Measurements from ENCODE around the gene SMARCC1. TPM values are rescaled to one million over a fixed set of nuclear protein-coding genes. Genes with fewer than 3 reads are reported as not detected.

The SMARCC1 gene
- total and polyA plus RNA-seq, 2 donors from 2014 or later, result 11.6 to 80.4 TPM

GRCh38 chr3:47556351-47556750, 225.3 kb downstream of the SMARCC1 start:
- H3K4me3 ChIP-seq (ENCODE audit: low read length in 3 of 3), result no peak overlapping the region
- no peak for DNase-seq
- TF ChIP-seq, protein P1, sequence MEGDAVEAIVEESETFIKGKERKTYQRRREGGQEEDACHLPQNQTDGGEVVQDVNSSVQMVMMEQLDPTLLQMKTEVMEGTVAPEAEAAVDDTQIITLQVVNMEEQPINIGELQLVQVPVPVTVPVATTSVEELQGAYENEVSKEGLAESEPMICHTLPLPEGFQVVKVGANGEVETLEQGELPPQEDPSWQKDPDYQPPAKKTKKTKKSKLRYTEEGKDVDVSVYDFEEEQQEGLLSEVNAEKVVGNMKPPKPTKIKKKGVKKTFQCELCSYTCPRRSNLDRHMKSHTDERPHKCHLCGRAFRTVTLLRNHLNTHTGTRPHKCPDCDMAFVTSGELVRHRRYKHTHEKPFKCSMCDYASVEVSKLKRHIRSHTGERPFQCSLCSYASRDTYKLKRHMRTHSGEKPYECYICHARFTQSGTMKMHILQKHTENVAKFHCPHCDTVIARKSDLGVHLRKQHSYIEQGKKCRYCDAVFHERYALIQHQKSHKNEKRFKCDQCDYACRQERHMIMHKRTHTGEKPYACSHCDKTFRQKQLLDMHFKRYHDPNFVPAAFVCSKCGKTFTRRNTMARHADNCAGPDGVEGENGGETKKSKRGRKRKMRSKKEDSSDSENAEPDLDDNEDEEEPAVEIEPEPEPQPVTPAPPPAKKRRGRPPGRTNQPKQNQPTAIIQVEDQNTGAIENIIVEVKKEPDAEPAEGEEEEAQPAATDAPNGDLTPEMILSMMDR (IDR thresholded peaks at IDR 0.05; ENCODE audit: borderline replicate concordance, extremely low read depth, insufficient read depth), result no peak
- no peak overlapping the region for H3K27ac ChIP-seq (ENCODE audit: low read depth in 2 of 2, low read length in 2 of 2)
- intact Hi-C loops (cut with DNase I), result no loop called here
- no peaks in the 10 kb centered on the region for H3K4me1 ChIP-seq (ENCODE audit: control insufficient read depth in 2 of 3, insufficient read depth in 2 of 3, low read depth in 1 of 3, low read length in 3 of 3)
- FAIRE-seq, result no peak
- H3K9me3 ChIP-seq (ENCODE audit: control insufficient read depth in 2 of 3, insufficient read depth in 1 of 3, low read length in 3 of 3), result peaks cover 0 to 6% (median 0%) of the 10 kb centered on the region in 3 donors
- no peak overlapping the region for H3K9ac ChIP-seq (ENCODE audit: low read length in 3 of 3)
- no peaks in the 10 kb centered on the region for H3K27me3 ChIP-seq (ENCODE audit: control insufficient read depth, insufficient read depth, low read length)
- H3K36me3 ChIP-seq (ENCODE audit: control insufficient read depth in 2 of 3, insufficient read depth in 3 of 3, low read length in 3 of 3), result no peaks in the 10 kb centered on the region

- Histone ChIP-seq H3K27me3 (ENCODE audit: control insufficient read depth, insufficient read depth, low read length) (no peaks in the 10 kb centered on the region), H3K4me3 (ENCODE audit: low read length in 3 of 3) (no peak overlapping the region), H3K9ac (ENCODE audit: low read length in 3 of 3) (no peak overlapping the region), H3K9me3 (ENCODE audit: control insufficient read depth in 2 of 3, insufficient read depth in 1 of 3, low read length in 3 of 3) (peaks cover 0 to 6% (median 0%) of the 10 kb centered on the region in 3 donors), H3K4me1 (ENCODE audit: control insufficient read depth in 2 of 3, insufficient read depth in 2 of 3, low read depth in 1 of 3, low read length in 3 of 3) (no peaks in the 10 kb centered on the region), H3K27ac (ENCODE audit: low read depth in 2 of 2, low read length in 2 of 2) (no peak overlapping the region), H3K36me3 (ENCODE audit: control insufficient read depth in 2 of 3, insufficient read depth in 3 of 3, low read length in 3 of 3) (no peaks in the 10 kb centered on the region)
- TF ChIP-seq, protein P1 (IDR thresholded peaks at IDR 0.05; ENCODE audit: borderline replicate concordance, extremely low read depth, insufficient read depth), result no peak
- FAIRE-seq (no peak), DNase-seq (no peak)
- intact Hi-C loops (cut with DNase I), result no loop called here
Measured at GRCh38 chr3:47554335-47554734, 227.4 kb downstream of the SMARCC1 start.

DNA sequence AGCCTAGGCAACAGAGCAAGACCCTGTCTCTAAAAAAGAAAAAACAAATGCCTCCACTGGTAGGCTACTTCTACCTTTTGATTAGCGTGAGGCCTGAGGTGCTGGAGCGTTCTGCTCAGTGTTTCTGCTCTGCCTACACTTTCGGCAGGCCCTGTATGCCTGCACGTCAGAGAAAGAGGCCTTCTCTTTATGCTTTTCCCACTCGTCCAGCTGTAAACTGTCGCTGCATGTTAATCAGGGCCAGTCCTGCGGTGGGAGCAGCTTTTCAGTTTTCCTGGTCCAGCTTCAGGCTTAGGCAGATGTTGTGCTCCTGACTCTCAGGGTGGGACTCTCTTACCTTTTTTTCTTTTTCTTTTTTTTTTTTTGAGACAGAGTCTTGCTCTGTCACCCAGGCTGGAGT, 228.3 kb downstream of the SMARCC1 start:
- Histone ChIP-seq H3K9ac (ENCODE audit: low read length in 3 of 3) (no peak overlapping the region), H3K9me3 (ENCODE audit: control insufficient read depth in 2 of 3, insufficient read depth in 1 of 3, low read length in 3 of 3) (peaks cover 0 to 6% (median 0%) of the 10 kb centered on the region in 3 donors), H3K36me3 (ENCODE audit: control insufficient read depth in 2 of 3, insufficient read depth in 3 of 3, low read length in 3 of 3) (no peaks in the 10 kb centered on the region), H3K4me1 (ENCODE audit: control insufficient read depth in 2 of 3, insufficient read depth in 2 of 3, low read depth in 1 of 3, low read length in 3 of 3) (no peaks in the 10 kb centered on the region), H3K27ac (ENCODE audit: low read depth in 2 of 2, low read length in 2 of 2) (no peak overlapping the region), H3K27me3 (ENCODE audit: control insufficient read depth, insufficient read depth, low read length) (no peaks in the 10 kb centered on the region), H3K4me3 (ENCODE audit: low read length in 3 of 3) (no peak overlapping the region)
- intact Hi-C loops (cut with DNase I), result no loop called here
- DNase-seq (peak in 2 of 5 donors; percentile 12 to 42), FAIRE-seq (no peak)
- TF ChIP-seq, protein P1 (IDR thresholded peaks at IDR 0.05; ENCODE audit: borderline replicate concordance, extremely low read depth, insufficient read depth), result no peak

All from kidney (tissue), 14 donors.